IMR-90 (cell line): ENCODE measurements around the gene SMARCA4.

Source experiments
- BHLHE40 ChIP-seq: fragments of 150-350 bp; IDR thresholded peaks from 2 replicates; pipeline ENCODE4 v1.6.1; 2016; ENCODE audit warnings: mild to moderate bottlenecking, low read depth, low read length
- CEBPB ChIP-seq: IDR thresholded peaks from 2 replicates; pipeline ENCODE4 v1.6.1; 2012; ENCODE audit warnings: low read depth, low read length, improper control_type of control experiment
- CTCF ChIP-seq: conservative IDR thresholded peaks from 2 replicates; pipeline ENCODE4 v1.5.1; 2012; ENCODE audit warnings: mild to moderate bottlenecking, low read depth, low read length, improper control_type of control experiment
- MAZ ChIP-seq: IDR thresholded peaks from 2 replicates; pipeline ENCODE4 v1.6.1; 2012; ENCODE audit warnings: low read depth, mild to moderate bottlenecking, low read length, improper control_type of control experiment, moderate library complexity, borderline replicate concordance
- POLR2A ChIP-seq: IDR thresholded peaks from 2 replicates; pipeline ENCODE4 v1.6.1; 2012; ENCODE audit warnings: mild to moderate bottlenecking, low read depth, low read length
- RCOR1 ChIP-seq: IDR thresholded peaks from 2 replicates; pipeline ENCODE4 v1.6.1; 2012; ENCODE audit warnings: mild to moderate bottlenecking, low read length, improper control_type of control experiment; ENCODE audit not compliant: insufficient replicate concordance
- RFX5 ChIP-seq: IDR thresholded peaks from 2 replicates; pipeline ENCODE4 v1.8.0; 2012; ENCODE audit warnings: low read depth, mild to moderate bottlenecking, low read length, moderate library complexity
- SMC3 ChIP-seq: fragments of 150-350 bp; IDR thresholded peaks from 2 replicates; pipeline ENCODE4 v1.6.1; 2016; ENCODE audit warnings: low read depth, mild to moderate bottlenecking, antibody characterized with exemption, low read length, moderate library complexity
- USF2 ChIP-seq: fragments of 150-350 bp; IDR thresholded peaks from 2 replicates; pipeline ENCODE4 v1.6.1; 2017; ENCODE audit warnings: mild to moderate bottlenecking, antibody characterized with exemption, low read length, low read depth

GRCh38 chr19:11101057-11101456, 140.2 kb downstream of the SMARCA4 start:
- no peak for TF ChIP-seq CTCF
- TF ChIP-seq MAZ, result no peak
- no peak for TF ChIP-seq BHLHE40
- TF ChIP-seq RCOR1, result no peak
- no peak for TF ChIP-seq RFX5
- TF ChIP-seq POLR2A, result no peak
- TF ChIP-seq CEBPB, result no peak
- TF ChIP-seq USF2, result no peak
- TF ChIP-seq SMC3, result no peak
